Measurements from ENCODE around the gene CDKL5.

GRCh38 chrX:18676470-18676869 lies 251.1 kb downstream of the CDKL5 start:
- TF ChIP-seq FOXM1 (IDR thresholded peaks at IDR 0.05; ENCODE audit: borderline replicate concordance) (no peak), FOXA1 (IDR thresholded peaks at IDR 0.05) (no peak), ZNF384 (IDR thresholded peaks at IDR 0.05) (no peak), SP1 (IDR thresholded peaks at IDR 0.05) (no peak), BHLHE40 (IDR thresholded peaks at IDR 0.05; ENCODE audit: borderline replicate concordance) (no peak), FOXK2 (IDR thresholded peaks at IDR 0.05) (no peak), TARDBP (IDR thresholded peaks at IDR 0.05) (no peak), HDGF (IDR thresholded peaks at IDR 0.05; ENCODE audit: borderline replicate concordance) (no peak), ELF4 (IDR thresholded peaks at IDR 0.05) (no peak), SUZ12 (IDR thresholded peaks at IDR 0.05) (no peak), PKNOX1 (IDR thresholded peaks at IDR 0.05) (no peak), ARNT (IDR thresholded peaks at IDR 0.05) (no peak), NFRKB (IDR thresholded peaks at IDR 0.05) (no peak), L3MBTL2 (conservative IDR thresholded peaks at IDR 0.05) (no peak)
